ENCODE results near the gene NRN1.

DNA sequence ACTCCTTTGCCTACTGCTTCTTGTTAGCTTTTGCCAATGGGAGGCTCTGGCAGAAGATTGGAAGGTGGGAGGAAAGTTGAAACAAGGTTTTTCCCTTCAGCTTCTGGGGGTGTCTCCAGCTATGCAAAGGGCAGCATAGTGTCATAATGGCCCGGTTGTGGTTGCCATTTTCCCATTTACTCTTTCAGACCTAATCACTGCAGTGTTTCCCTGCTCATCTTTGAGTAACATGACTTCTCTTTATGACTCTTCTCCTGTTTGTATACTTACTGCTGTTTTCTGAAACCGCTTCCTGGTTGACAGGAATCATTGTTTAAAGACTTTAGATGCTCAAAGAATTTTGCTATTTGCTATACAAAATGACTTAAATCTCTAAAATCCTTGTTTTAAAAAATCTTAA, 19.9 kb downstream of the NRN1 start:
- no peak for TF ChIP-seq SP1 (IDR thresholded peaks at IDR 0.05)
- TF ChIP-seq FOXM1 (IDR thresholded peaks at IDR 0.05; ENCODE audit: borderline replicate concordance), result no peak
- no peak for TF ChIP-seq L3MBTL2 (conservative IDR thresholded peaks at IDR 0.05)
- TF ChIP-seq NFRKB (IDR thresholded peaks at IDR 0.05), result no peak
